ENCODE results near the gene PLCB1. TPM values are rescaled to one million over a fixed set of nuclear protein-coding genes. Genes with fewer than 3 reads are reported as not detected.

The PLCB1 gene
- total RNA-seq, 1 experiment from 2014 or later, result 11.3 TPM

DNA sequence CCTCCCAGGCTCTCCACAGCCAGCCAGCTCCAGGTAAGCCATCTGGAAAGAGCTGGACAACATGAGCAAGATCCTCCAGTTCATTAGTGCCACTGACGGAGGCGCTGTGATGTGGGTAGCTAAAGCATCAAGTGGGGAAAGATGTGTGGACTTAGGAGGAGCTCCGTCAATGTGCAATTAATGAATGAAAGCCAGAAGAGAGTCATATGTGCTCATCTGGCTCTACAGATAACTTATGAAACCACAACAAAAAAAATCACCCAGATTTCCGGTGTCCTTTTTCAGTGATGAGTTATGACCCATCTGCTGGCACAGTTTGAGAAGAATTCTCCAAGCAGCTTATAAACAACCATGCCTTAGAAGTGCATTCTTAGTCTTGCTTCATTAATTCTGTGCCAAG is 625.1 kb downstream of the PLCB1 start:
- CTCF ChIA-PET, result interaction anchor here (0.8 to 1.5 kb wide), 3 partner anchors 35 to 636 kb away, joined by 4 to 12 read pairs (median 5); no protein-coding TSS in a partner anchor

DNA sequence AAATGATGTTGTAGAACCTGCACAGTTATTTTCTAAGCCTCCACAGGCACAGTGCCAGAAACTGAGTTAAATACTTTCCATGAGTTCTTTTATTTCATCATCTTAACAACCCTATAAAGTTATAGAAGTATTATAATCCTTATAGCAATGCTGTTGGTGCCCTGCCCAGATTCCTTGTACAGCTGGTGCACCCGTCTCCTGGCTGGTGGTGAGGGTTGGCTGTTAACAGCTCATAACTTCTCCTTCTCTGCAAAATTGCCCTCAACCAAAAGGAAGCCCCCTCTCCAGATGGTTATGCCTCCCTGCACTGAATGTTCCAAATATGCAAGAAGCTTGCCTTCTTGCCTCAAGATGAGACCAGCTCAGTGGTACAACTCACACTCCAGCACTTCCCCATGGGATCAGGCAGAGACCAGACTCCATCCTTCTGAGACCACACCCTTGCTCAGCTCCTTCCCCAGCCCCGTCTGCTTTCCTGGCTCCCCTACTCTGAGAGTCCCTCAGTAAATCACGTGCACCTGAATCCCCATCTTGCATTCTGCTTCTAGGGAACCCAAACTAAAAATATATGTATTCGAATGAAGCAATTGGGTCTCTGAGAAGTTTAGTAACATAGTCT is 632.4 kb downstream of the PLCB1 start:
- ChIA-PET CTCF (interaction anchor here (0.7 to 1.8 kb wide), 3 partner anchors 39 to 644 kb away, joined by 3 to 6 read pairs (median 4); no protein-coding TSS in a partner anchor), POLR2A (interaction anchor here (0.6 kb wide), 1 partner anchor 332 kb away, joined by 5 read pairs; no protein-coding TSS in a partner anchor)
- no peaks in the 10 kb centered on the region for H3K9me3 Mint-ChIP-seq
- ATAC-seq (no peak), DNase-seq (ENCODE audit: low spot score) (no peak)
- no peaks in the 10 kb centered on the region for H3K4me1 Mint-ChIP-seq
- H3K27me3 Mint-ChIP-seq (ENCODE audit: low read depth), result no peaks in the 10 kb centered on the region
- peaks cover 3% of the 10 kb centered on the region for H3K36me3 Mint-ChIP-seq
- no peak overlapping the region for H3K27ac Mint-ChIP-seq
- no peak overlapping the region for H3K4me3 Mint-ChIP-seq
- TF ChIP-seq FOXK1 (CRISPR knock-in tag; IDR thresholded peaks at IDR 0.05) (no peak), ATF1 (CRISPR knock-in tag; IDR thresholded peaks at IDR 0.05) (no peak), PRRX2 (CRISPR knock-in tag; IDR thresholded peaks at IDR 0.05) (no peak), ZNF671 (CRISPR knock-in tag; IDR thresholded peaks at IDR 0.05) (no peak), CREB1 (CRISPR knock-in tag; IDR thresholded peaks at IDR 0.05) (no peak), GTF2I (CRISPR knock-in tag; conservative IDR thresholded peaks at IDR 0.05) (no peak), TCF7 (CRISPR knock-in tag; IDR thresholded peaks at IDR 0.05; ENCODE audit: low read depth) (no peak), FOXP1 (CRISPR knock-in tag; IDR thresholded peaks at IDR 0.05; ENCODE audit: borderline replicate concordance) (no peak)
- TF ChIP-seq, protein P1, sequence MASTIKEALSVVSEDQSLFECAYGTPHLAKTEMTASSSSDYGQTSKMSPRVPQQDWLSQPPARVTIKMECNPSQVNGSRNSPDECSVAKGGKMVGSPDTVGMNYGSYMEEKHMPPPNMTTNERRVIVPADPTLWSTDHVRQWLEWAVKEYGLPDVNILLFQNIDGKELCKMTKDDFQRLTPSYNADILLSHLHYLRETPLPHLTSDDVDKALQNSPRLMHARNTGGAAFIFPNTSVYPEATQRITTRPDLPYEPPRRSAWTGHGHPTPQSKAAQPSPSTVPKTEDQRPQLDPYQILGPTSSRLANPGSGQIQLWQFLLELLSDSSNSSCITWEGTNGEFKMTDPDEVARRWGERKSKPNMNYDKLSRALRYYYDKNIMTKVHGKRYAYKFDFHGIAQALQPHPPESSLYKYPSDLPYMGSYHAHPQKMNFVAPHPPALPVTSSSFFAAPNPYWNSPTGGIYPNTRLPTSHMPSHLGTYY (CRISPR knock-in tag; IDR thresholded peaks at IDR 0.05), result no peak
- TF ChIP-seq, protein P2, sequence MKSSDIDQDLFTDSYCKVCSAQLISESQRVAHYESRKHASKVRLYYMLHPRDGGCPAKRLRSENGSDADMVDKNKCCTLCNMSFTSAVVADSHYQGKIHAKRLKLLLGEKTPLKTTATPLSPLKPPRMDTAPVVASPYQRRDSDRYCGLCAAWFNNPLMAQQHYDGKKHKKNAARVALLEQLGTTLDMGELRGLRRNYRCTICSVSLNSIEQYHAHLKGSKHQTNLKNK (CRISPR knock-in tag; IDR thresholded peaks at IDR 0.05), result no peak
- TF ChIP-seq, protein P3, sequence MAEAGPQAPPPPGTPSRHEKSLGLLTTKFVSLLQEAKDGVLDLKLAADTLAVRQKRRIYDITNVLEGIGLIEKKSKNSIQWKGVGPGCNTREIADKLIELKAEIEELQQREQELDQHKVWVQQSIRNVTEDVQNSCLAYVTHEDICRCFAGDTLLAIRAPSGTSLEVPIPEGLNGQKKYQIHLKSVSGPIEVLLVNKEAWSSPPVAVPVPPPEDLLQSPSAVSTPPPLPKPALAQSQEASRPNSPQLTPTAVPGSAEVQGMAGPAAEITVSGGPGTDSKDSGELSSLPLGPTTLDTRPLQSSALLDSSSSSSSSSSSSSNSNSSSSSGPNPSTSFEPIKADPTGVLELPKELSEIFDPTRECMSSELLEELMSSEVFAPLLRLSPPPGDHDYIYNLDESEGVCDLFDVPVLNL (CRISPR knock-in tag; IDR thresholded peaks at IDR 0.05; ENCODE audit: borderline replicate concordance, low read depth), result no peak
- TF ChIP-seq, protein P4, sequence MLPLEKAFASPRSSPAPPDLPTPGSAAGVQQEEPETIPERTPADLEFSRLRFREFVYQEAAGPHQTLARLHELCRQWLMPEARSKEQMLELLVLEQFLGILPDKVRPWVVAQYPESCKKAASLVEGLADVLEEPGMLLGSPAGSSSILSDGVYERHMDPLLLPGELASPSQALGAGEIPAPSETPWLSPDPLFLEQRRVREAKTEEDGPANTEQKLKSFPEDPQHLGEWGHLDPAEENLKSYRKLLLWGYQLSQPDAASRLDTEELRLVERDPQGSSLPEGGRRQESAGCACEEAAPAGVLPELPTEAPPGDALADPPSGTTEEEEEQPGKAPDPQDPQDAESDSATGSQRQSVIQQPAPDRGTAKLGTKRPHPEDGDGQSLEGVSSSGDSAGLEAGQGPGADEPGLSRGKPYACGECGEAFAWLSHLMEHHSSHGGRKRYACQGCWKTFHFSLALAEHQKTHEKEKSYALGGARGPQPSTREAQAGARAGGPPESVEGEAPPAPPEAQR (CRISPR knock-in tag; IDR thresholded peaks at IDR 0.05), result no peak

More for the DNA sequence above, 625.1 kb downstream of the PLCB1 start:
- no peak overlapping the region for H3K4me3 Mint-ChIP-seq
- no peaks in the 10 kb centered on the region for H3K4me1 Mint-ChIP-seq
- H3K36me3 Mint-ChIP-seq, result no peaks in the 10 kb centered on the region
- H3K27me3 Mint-ChIP-seq (ENCODE audit: low read depth), result no peaks in the 10 kb centered on the region
- no peak for ATAC-seq
- TF ChIP-seq ZNF232 (CRISPR knock-in tag; IDR thresholded peaks at IDR 0.05), result no peak
- TF ChIP-seq PRRX2 (CRISPR knock-in tag; IDR thresholded peaks at IDR 0.05), result no peak
- TF ChIP-seq GTF2I (CRISPR knock-in tag; conservative IDR thresholded peaks at IDR 0.05), result no peak
- TF ChIP-seq, protein P5, sequence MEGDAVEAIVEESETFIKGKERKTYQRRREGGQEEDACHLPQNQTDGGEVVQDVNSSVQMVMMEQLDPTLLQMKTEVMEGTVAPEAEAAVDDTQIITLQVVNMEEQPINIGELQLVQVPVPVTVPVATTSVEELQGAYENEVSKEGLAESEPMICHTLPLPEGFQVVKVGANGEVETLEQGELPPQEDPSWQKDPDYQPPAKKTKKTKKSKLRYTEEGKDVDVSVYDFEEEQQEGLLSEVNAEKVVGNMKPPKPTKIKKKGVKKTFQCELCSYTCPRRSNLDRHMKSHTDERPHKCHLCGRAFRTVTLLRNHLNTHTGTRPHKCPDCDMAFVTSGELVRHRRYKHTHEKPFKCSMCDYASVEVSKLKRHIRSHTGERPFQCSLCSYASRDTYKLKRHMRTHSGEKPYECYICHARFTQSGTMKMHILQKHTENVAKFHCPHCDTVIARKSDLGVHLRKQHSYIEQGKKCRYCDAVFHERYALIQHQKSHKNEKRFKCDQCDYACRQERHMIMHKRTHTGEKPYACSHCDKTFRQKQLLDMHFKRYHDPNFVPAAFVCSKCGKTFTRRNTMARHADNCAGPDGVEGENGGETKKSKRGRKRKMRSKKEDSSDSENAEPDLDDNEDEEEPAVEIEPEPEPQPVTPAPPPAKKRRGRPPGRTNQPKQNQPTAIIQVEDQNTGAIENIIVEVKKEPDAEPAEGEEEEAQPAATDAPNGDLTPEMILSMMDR (IDR thresholded peaks at IDR 0.05), result no peak
- TF ChIP-seq NFYB (CRISPR knock-in tag; conservative IDR thresholded peaks at IDR 0.05; ENCODE audit: low read depth), result no peak
- TF ChIP-seq, protein P4 (CRISPR knock-in tag; IDR thresholded peaks at IDR 0.05), result no peak
- no peak for TF ChIP-seq FOXP1 (CRISPR knock-in tag; IDR thresholded peaks at IDR 0.05; ENCODE audit: borderline replicate concordance)
- TF ChIP-seq RORB (CRISPR knock-in tag; IDR thresholded peaks at IDR 0.05), result no peak
- TF ChIP-seq ZNF317 (CRISPR knock-in tag; IDR thresholded peaks at IDR 0.05; ENCODE audit: borderline replicate concordance, low read depth), result no peak
- TF ChIP-seq ZNF416 (CRISPR knock-in tag; IDR thresholded peaks at IDR 0.05), result no peak
- TF ChIP-seq, protein P6, sequence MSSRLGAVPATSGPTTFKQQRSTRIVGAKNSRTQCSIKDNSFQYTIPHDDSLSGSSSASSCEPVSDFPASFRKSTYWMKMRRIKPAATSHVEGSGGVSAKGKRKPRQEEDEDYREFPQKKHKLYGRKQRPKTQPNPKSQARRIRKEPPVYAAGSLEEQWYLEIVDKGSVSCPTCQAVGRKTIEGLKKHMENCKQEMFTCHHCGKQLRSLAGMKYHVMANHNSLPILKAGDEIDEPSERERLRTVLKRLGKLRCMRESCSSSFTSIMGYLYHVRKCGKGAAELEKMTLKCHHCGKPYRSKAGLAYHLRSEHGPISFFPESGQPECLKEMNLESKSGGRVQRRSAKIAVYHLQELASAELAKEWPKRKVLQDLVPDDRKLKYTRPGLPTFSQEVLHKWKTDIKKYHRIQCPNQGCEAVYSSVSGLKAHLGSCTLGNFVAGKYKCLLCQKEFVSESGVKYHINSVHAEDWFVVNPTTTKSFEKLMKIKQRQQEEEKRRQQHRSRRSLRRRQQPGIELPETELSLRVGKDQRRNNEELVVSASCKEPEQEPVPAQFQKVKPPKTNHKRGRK (CRISPR knock-in tag; IDR thresholded peaks at IDR 0.05; ENCODE audit: borderline replicate concordance), result no peak
- TF ChIP-seq, protein P7, sequence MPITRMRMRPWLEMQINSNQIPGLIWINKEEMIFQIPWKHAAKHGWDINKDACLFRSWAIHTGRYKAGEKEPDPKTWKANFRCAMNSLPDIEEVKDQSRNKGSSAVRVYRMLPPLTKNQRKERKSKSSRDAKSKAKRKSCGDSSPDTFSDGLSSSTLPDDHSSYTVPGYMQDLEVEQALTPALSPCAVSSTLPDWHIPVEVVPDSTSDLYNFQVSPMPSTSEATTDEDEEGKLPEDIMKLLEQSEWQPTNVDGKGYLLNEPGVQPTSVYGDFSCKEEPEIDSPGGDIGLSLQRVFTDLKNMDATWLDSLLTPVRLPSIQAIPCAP (CRISPR knock-in tag; IDR thresholded peaks at IDR 0.05), result no peak
- TF ChIP-seq TP53 (CRISPR knock-in tag; IDR thresholded peaks at IDR 0.05), result no peak
- TF ChIP-seq MXD4 (CRISPR knock-in tag; IDR thresholded peaks at IDR 0.05; ENCODE audit: borderline replicate concordance), result no peak
- no peak for TF ChIP-seq ATF1 (CRISPR knock-in tag; IDR thresholded peaks at IDR 0.05)
- TF ChIP-seq MYBL2 (CRISPR knock-in tag; IDR thresholded peaks at IDR 0.05), result no peak
- no peak overlapping the region for H3K27ac Mint-ChIP-seq
- H3K9me3 Mint-ChIP-seq, result no peaks in the 10 kb centered on the region
- no peak for DNase-seq (ENCODE audit: low spot score)
- POLR2A ChIA-PET, result no interaction called here

Measured in WTC11 (cell line).